ENCODE data around the gene CD68. TPM values are rescaled to one million over a fixed set of nuclear protein-coding genes. Genes with fewer than 3 reads are reported as not detected.

The CD68 gene
- total RNA-seq, 2 experiments from 2014 or later: 0.33 to 0.95 TPM

DNA sequence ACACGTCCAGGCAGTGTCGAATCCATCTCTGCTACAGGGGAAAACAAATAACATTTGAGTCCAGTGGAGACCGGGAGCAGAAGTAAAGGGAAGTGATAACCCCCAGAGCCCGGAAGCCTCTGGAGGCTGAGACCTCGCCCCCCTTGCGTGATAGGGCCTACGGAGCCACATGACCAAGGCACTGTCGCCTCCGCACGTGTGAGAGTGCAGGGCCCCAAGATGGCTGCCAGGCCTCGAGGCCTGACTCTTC lies 7.2 kb upstream of the CD68 start:
- peak overlapping the region; percentile 99 for H3K4me3 Mint-ChIP-seq
- Histone ChIP-seq H3K27me3 (ENCODE audit: control insufficient read depth in 1 of 2, insufficient read depth in 2 of 2, low read length in 2 of 2) (no peaks in the 10 kb centered on the region), H3K4me3 (ENCODE audit: low read length) (peak overlapping the region; percentile 100), H3K36me3 (ENCODE audit: insufficient read depth, low read length) (peaks cover 66% of the 10 kb centered on the region), H3K9me3 (ENCODE audit: control insufficient read depth in 1 of 2, insufficient read depth in 1 of 2, low read length in 2 of 2) (no peaks in the 10 kb centered on the region), H3K4me1 (ENCODE audit: insufficient read depth, low read length) (peaks cover 45% of the 10 kb centered on the region), H3K27ac (ENCODE audit: low read depth in 1 of 2, low read length in 2 of 2) (peak overlapping the region; percentile 76 to 96)
- no peaks in the 10 kb centered on the region for H3K9me3 Mint-ChIP-seq
- intact Hi-C loops (cut with DNase I, micrococcal nuclease): loop anchor here (1.0 to 5.0 kb wide), 6 partner anchors 11 to 270 kb away; partner anchors contain the start of genes FXR2 (in 2 of the 2), SENP3 (in 2 of the 2), EIF5A (in 1 of the 2) and MPDU1 (in 1 of the 2)
- H3K4me1 Mint-ChIP-seq (ENCODE audit: low read depth): peaks cover 49% of the 10 kb centered on the region
- POLR2A ChIA-PET: interaction anchor here (0.6 to 7.0 kb wide), 8 partner anchors 10 to 243 kb away, joined by 3 to 143 read pairs (median 14); partner anchors contain the start of genes FXR2, MPDU1, NEURL4 and POLR2A
- ATAC-seq (ENCODE audit: poor library complexity): no peak
- CTCF ChIA-PET: interaction anchor here (0.7 to 2.4 kb wide), 3 partner anchors 11 to 12 kb away, joined by 3 to 9 read pairs (median 4); partner anchors contain the start of genes MPDU1 and SENP3
- no peak for TF ChIP-seq CTCF (IDR thresholded peaks at IDR 0.05)
- H3K27ac Mint-ChIP-seq: peak overlapping the region; percentile 99
- peaks cover 85% of the 10 kb centered on the region for H3K36me3 Mint-ChIP-seq (ENCODE audit: low read depth)
- peaks cover 3% of the 10 kb centered on the region for H3K27me3 Mint-ChIP-seq
- no peak for DNase-seq

- peaks cover 52% of the 10 kb centered on the region for H3K4me1 Mint-ChIP-seq (ENCODE audit: low read depth)
- Histone ChIP-seq H3K36me3 (ENCODE audit: insufficient read depth, low read length) (peaks cover 66% of the 10 kb centered on the region), H3K9me3 (ENCODE audit: control insufficient read depth in 1 of 2, insufficient read depth in 1 of 2, low read length in 2 of 2) (no peaks in the 10 kb centered on the region), H3K4me3 (ENCODE audit: low read length) (peak overlapping the region; percentile 100), H3K27me3 (ENCODE audit: control insufficient read depth in 1 of 2, insufficient read depth in 2 of 2, low read length in 2 of 2) (no peaks in the 10 kb centered on the region), H3K4me1 (ENCODE audit: insufficient read depth, low read length) (peaks cover 50% of the 10 kb centered on the region), H3K27ac (ENCODE audit: low read depth in 1 of 2, low read length in 2 of 2) (peak overlapping the region; percentile 96 to 98)
- CTCF ChIA-PET: interaction anchor here (1.2 to 2.4 kb wide), 3 partner anchors 12 to 42 kb away, joined by 4 to 9 read pairs (median 8); partner anchors contain the start of gene FXR2
- peaks cover 3% of the 10 kb centered on the region for H3K27me3 Mint-ChIP-seq
- H3K4me3 Mint-ChIP-seq: peak overlapping the region; percentile 99
- peaks cover 85% of the 10 kb centered on the region for H3K36me3 Mint-ChIP-seq (ENCODE audit: low read depth)
- TF ChIP-seq CTCF (IDR thresholded peaks at IDR 0.05): no peak
- DNase-seq: peak; percentile 99 to 100 (median 100)
- POLR2A ChIA-PET: interaction anchor here (0.6 to 7.0 kb wide), 21 partner anchors 9 to 537 kb away, joined by 3 to 143 read pairs (median 4); partner anchors contain the start of genes DVL2, FXR2, MPDU1 and NEURL4
- no peaks in the 10 kb centered on the region for H3K9me3 Mint-ChIP-seq
- peak; percentile 83 for ATAC-seq (ENCODE audit: poor library complexity)
- intact Hi-C loops (cut with DNase I, micrococcal nuclease): loop anchor here (1.0 to 5.0 kb wide), 8 partner anchors 11 to 333 kb away; partner anchors contain the start of genes FXR2 (in 2 of the 2), SENP3 (in 2 of the 2), EIF5A (in 1 of the 2) and MPDU1 (in 1 of the 2)
- peak overlapping the region; percentile 99 for H3K27ac Mint-ChIP-seq
These were observed 6.7 kb upstream of the CD68 start for GRCh38 chr17:7572588-7573323.

DNA sequence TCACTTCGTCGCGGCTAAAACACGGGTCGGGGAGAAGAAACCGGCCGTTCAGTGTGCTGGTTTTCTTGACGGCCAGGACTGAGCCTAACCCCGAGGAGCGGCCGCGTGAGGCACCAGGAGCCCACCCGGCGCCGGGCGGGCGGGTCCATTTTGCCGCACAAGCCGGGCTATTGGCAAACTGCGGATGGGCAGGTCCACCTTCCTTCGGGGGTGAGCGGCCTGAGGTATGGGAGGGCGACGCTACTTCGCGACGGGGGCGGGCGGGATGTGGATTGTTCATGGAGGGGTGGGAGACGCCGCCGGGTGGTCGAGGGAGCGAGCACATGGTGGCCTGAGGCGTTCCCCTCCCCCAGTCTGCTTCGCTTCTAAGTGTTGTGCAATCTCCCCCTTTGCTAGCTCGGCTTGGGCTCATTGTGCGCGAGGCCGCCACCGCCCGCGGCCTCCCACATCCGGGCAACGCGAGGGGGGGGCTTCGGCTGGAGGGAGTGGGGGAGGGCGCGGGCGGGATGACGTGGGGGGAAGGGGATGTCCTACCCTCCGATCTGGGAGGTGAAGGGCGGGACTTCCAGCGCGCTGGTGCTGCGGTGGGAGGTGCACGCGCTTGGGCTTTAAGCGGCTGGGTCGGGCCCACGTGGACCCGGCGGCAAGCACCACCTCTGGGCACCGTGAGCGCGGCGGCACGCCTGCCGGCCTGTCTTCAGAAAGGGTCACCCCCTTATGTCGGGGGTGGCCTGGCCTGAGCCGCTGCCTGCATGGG lies 5.9 kb upstream of the CD68 start:
- intact Hi-C loops (cut with DNase I, micrococcal nuclease): loop anchor here (1.0 to 5.0 kb wide), 7 partner anchors 10 to 334 kb away; partner anchors contain the start of genes FXR2 (in 2 of the 2), EIF5A (in 1 of the 2), MPDU1 (in 1 of the 2) and PHF23 (in 1 of the 2)
- peak; percentile 47 for ATAC-seq (ENCODE audit: poor library complexity)
- POLR2A ChIA-PET: interaction anchor here (0.6 to 7.0 kb wide), 21 partner anchors 9 to 538 kb away, joined by 3 to 143 read pairs (median 4); partner anchors contain the start of genes CTDNEP1, DVL2, FXR2 and MPDU1
- H3K9me3 ChIP-seq (ENCODE audit: control insufficient read depth in 1 of 2, insufficient read depth in 1 of 2, low read length in 2 of 2): no peaks in the 10 kb centered on the region
- peaks cover 72% of the 10 kb centered on the region for H3K36me3 ChIP-seq (ENCODE audit: insufficient read depth, low read length)
- H3K27ac ChIP-seq (ENCODE audit: low read depth in 1 of 2, low read length in 2 of 2): peak overlapping the region; percentile 96 to 98
- peaks cover 56% of the 10 kb centered on the region for H3K4me1 ChIP-seq (ENCODE audit: insufficient read depth, low read length)
- no peaks in the 10 kb centered on the region for H3K27me3 ChIP-seq (ENCODE audit: control insufficient read depth in 1 of 2, insufficient read depth in 2 of 2, low read length in 2 of 2)
- CTCF ChIA-PET: interaction anchor here (1.2 to 2.4 kb wide), 4 partner anchors 13 to 115 kb away, joined by 4 to 15 read pairs (median 8); partner anchors contain the start of genes FXR2 and WRAP53
- Mint-ChIP-seq H3K4me3 (peak overlapping the region; percentile 99), H3K36me3 (ENCODE audit: low read depth) (peaks cover 86% of the 10 kb centered on the region), H3K27me3 (peaks cover 3% of the 10 kb centered on the region), H3K9me3 (no peaks in the 10 kb centered on the region), H3K27ac (peak overlapping the region; percentile 99), H3K4me1 (ENCODE audit: low read depth) (peaks cover 59% of the 10 kb centered on the region)
- peak; percentile 85 to 97 (median 90) for DNase-seq
- TF ChIP-seq CTCF (IDR thresholded peaks at IDR 0.05): no peak
- H3K4me3 ChIP-seq (ENCODE audit: low read length): peak overlapping the region; percentile 100

Data from CD4-positive, alpha-beta T cell (primary cell).